GM12874 (cell line): ENCODE results near the gene AMZ1.

ENCODE experiments used
- CTCF ChIP-seq: IDR thresholded peaks from 2 replicates; pipeline ENCODE4 v1.5.1; 2011; ENCODE audit warnings: low read depth, mild to moderate bottlenecking, control low read depth, low read length, moderate library complexity; ENCODE audit not compliant: insufficient read depth

AMZ1 gene

GRCh38 chr7:2692543-2692942 lies 4.5 kb downstream of the AMZ1 start:
- no peak for TF ChIP-seq CTCF

DNA sequence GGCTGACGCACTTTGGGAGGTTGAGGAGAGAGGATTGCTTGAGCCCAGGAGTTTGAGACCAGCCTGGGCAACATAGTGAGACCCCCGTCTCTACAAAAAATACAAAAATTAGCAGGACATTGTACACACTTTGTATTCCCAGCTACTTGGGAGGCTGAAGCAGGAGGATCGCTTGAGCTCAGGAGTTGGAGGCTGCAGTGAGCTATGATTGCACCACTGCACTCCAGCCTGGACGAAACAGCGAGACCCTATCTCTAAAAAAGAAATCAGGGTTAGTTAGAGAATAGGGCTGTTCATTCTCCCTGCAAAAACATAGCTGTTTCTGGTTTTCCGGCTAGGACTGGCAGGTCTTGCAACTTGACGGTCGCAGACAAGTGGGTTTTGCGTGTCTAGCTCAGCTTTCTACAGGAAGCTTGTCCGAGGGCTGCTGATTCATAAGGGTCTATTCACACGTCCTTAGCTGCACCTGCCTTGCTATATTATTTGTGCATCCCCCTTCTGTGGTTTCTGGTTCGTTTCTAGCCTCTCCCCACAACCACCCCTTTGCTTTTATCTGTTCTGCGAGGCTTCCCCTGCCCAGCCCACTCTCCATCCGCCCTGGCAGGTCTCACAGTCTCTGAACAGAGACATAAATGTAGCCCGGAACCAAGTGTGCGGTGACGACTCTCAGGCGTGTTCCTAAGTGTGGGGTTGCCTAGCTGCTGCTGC lies 10.7 kb downstream of the AMZ1 start:
- TF ChIP-seq CTCF, result no peak

DNA sequence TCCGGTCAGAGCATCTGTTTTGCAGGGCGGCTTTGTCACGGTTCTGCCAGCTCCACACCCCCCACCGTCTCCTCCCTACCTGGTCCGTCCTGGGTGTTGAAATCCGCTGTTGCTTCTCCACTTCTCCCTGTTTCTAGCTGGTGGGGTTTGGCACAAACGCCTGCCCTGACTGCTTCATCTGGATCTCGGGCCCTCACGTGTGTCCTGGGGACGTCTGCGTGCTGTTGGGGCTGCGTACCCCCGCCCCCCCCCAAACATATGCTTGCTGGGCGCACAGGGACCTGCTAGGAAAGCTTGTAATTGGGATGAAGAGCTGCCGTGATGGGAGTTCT lies 11.3 kb downstream of the AMZ1 start:
- TF ChIP-seq CTCF, result no peak

- TF ChIP-seq CTCF, result no peak
Observed at GRCh38 chr7:2700141-2700850, 12.3 kb downstream of the AMZ1 start.

DNA sequence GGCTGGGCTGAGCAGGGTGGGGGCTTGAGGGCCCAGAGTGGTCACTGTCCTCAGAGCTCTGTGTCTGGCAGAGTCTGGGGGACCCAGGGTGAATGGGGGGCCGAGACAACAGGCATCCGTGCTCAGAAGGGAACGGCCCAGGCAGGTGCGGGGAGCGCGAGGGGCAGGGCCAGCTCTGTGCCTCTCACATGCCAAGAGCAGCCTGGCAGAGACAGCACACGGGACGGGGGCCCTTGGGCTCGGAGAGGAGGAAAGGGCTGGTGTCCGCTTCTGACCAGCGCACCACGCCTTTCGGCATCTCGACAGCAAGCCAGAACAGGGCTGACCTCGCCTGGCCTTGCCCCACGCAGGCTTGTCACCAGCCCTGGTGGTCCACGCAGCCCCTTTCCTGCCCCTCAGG lies 13.4 kb downstream of the AMZ1 start:
- no peak for TF ChIP-seq CTCF

GRCh38 chr7:2701832-2702593 lies 14.0 kb downstream of the AMZ1 start:
- TF ChIP-seq CTCF, result no peak

DNA sequence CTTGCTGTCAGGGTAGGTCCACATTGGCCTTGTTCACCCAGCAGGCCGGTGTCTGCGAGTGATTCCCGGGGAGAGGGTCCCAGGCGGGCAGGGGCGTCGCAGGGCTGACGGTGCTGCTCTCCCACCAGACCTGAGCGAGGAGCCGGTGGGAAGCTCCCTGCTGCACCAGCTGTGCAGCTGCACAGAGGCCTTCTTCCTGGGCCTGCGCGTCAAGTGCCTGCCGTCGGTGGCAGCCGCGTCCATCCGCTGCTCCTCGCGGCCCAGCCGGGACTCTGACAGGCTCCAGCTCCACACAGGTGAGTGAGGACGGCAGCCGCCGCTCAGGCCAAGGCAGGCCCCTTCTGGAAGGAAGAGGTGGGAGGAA lies 14.6 kb downstream of the AMZ1 start:
- TF ChIP-seq CTCF, result no peak
